GM21576 (cell line): ENCODE results near the gene RNF145.

ENCODE experiments used
- ATAC-seq: cut with Tn5 transposase; IDR thresholded peaks from one replicate; pipeline ENCODE4 v1.9.1; 2021; ENCODE audit warnings: mild to moderate bottlenecking, moderate library complexity; ENCODE audit not compliant: unreplicated experiment

The RNF145 gene

GRCh38 chr5:159195775-159196174 is 13.6 kb downstream of the RNF145 start:
- no peak for ATAC-seq

DNA sequence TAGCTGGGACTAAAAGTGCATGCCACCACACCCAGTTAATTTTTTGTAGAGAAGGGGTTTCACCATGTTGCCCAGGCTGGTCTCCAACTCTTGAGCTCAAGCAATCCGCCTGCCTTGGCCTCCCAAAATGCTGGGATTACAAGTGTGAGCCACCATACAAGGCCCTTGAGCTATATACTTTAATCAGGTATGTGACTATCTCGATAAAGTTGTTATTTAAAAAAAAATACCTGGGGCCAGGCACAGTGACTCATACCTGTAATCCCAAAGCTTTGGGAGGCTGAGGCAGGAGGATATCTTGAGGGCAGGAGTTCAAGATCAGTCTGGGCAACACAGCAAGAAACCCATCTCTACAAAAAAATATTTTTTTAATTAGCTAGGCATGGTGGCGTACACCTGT is 19.2 kb downstream of the RNF145 start:
- ATAC-seq: no peak

GRCh38 chr5:159189310-159189709 is 20.0 kb downstream of the RNF145 start:
- no peak for ATAC-seq

GRCh38 chr5:159187719-159188118 is 21.6 kb downstream of the RNF145 start:
- no peak for ATAC-seq

DNA sequence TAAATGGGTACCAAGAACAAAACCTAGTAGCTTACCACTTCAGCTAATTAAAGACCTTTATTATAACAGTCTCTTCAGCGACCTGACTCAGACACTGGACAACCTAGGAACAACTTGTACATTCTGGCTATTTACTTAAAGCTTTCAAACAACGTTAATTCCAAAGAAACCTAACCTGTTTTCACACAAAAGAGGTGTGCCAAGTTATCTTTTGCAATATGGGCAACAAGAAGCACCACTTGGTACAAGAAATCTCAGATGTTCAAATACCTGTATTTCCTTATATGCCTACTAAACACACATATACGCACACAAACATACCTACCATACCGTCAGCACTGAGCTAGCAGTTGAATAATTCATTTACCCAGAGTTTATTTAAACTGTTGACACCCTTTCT is 23.0 kb downstream of the RNF145 start:
- ATAC-seq: no peak

- no peak for ATAC-seq
These were observed 23.6 kb downstream of the RNF145 start for GRCh38 chr5:159185773-159186172.

DNA sequence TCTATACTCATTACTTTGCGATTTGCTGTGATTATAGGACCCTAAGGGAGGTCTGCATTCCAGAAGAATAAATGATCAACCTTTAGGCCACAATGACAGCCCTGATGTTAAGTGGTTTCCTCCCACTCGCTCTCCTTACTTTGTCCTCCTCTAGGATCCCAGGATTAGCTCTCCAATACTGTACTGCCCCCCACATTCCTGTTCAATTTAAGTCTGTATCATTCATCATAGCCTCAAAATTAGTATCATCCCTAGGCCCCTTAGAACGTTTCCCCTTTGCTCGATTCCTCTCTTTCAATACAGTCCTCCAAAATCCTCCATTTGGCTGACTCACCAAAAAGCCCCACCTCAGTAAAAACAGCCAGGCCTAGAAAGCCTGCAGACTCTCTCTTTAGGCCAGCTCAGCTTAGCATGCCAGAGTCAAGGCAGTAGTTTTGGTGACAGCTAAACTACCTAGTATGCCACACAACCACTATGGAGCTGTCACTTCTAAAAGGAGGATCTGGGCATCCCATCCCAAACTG is 24.4 kb downstream of the RNF145 start:
- no peak for ATAC-seq

GRCh38 chr5:159184236-159184635 is 25.1 kb downstream of the RNF145 start:
- ATAC-seq: no peak

DNA sequence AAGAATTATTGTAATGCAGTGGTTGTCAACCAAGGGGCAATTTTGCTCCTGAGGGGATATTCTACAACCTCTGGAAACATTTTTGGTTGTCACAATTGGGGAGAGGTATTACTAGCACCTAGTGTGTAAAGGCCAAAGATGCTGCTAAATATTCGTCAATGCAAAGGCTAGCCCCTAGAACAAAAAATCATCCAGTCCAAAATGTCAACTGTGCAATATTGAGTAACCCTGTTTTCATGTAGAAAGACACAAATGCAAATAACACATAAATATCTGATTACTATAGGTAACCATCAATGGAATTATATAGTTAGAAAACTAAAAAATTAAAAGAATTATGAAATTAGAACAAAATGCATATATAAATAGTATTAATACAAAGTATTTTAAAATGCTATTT is 26.1 kb downstream of the RNF145 start:
- ATAC-seq: no peak

- no peak for ATAC-seq
These were observed 26.7 kb downstream of the RNF145 start for GRCh38 chr5:159182691-159183090.

DNA sequence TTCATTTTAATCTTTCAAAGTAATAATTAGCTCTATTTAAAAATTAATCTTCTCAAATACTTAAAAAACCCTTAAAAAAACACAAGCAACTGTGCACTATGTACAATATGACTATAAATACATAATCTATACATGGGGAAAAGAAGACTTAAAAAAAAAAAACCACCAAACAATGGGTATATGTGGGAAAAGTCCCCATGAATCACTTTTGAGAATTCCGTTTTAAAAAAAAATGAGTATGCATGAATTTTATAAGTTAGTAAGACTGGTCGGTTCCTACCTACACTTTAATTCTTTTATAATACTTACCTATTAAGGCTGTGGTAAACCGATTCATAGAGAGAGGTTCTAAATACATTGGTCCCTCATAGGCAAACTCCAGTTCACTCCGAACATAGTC is 27.7 kb downstream of the RNF145 start:
- no peak for ATAC-seq

DNA sequence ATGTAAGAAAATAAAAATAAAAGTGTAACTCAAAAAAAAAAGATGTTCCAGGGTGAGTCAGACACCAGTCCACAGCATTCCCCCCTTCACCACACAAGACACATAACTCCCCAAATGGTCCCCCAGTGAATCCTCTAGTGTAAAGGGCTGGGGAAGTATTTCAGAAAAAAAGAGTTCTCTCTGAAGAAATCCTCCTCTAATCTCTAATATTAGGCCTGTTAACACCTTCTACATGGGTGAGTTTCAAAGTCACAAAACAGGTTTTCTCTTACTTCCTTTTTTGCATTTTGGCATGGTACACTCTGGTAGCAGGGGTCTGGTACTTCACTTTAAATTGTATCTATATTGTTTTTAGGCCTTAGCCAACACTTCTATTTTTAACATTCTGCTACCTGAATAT is 28.2 kb downstream of the RNF145 start:
- ATAC-seq: peak; percentile 71

DNA sequence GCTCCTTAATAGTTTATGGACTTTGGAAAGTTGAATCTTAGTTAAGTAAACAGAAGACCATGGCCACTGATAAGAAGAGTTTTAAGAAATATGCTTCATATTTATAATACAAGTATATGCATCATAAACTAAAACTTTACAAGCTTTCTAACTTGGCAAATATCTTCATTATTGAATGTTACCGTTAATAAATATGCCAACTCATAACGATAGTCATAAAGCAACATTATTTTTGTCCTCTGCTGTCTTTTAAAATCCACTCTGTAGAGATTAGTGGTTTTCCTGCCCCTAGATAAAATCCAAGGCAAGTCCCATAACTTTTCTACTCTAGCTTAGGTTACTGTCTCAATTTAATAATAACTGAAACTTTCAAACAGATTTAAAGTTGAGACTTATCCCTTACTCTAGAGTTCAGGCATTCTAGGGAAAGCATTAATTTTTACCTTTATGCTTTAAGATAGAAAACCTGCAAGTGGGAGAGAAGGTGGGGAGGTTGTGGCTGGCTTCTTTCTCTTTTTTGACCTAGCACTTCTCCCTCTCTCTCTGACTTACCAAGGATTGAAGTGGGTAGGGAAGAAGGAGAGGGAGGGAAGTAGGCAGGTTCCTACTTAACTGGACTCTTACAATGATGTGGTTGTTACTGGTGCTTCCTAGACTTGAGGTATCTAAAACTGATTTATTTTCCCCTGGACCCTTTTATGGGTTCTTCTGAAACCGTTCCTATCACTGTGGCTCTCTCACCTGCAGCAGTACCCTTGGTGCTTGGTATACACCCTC is 29.6 kb downstream of the RNF145 start:
- no peak for ATAC-seq

GRCh38 chr5:159178978-159179377 is 30.4 kb downstream of the RNF145 start:
- peak; percentile 43 for ATAC-seq

DNA sequence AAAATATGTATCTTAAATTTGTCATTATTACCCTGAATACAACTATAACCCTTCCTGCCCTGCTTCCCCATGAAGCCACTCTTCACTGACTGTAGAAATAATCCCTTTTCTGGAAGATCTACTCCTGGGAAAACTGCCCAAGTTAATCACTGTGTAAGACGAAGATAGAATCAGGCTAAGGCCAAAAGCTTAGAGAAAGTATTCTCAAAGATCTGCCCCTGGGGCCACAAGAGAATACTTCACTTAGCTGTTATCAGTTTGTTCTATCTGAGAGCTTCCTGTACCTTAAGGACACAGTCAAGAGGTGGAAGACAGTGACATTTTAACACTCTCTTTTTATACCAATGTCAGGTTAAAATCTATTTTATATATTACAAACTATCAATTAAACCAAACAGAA is 33.8 kb downstream of the RNF145 start:
- no peak for ATAC-seq

- no peak for ATAC-seq
These were observed 34.7 kb downstream of the RNF145 start for GRCh38 chr5:159174511-159175168.

- no peak for ATAC-seq
These were observed 38.1 kb downstream of the RNF145 start for GRCh38 chr5:159171274-159171673.

GRCh38 chr5:159170021-159170420 is 39.3 kb downstream of the RNF145 start:
- no peak for ATAC-seq

- no peak for ATAC-seq
These were observed 42.9 kb downstream of the RNF145 start for GRCh38 chr5:159166416-159166815.

DNA sequence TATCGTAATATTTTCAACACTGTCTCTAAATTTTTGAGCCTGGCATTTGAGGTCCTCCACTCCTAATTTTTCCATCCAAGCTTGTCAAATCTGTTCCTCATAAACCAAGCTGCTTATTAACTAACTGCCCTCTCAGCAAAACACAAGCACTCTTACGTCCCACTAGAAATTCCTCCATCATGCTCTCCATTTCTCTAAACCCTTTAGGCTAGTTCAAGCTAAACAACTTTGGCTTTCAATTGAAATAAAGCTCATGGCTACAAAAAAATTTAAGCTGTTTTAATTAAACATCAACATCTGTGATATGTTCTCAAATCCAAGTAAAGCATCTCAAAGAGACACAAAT is 45.7 kb downstream of the RNF145 start:
- ATAC-seq: no peak

GRCh38 chr5:159163027-159163700 is 46.2 kb downstream of the RNF145 start:
- no peak for ATAC-seq
